Keratinocyte (primary cell): ENCODE data around the gene ACTN1. TPM values are rescaled to one million over a fixed set of nuclear protein-coding genes. Genes with fewer than 3 reads are reported as not detected.

ENCODE experiments used
- DNase-seq: peaks from one replicate; pipeline ENCODE4 v3.0.0-alpha.2; 2011; ENCODE audit warnings: low read depth, missing footprints, low spot score
- FAIRE-seq: peaks from 2 replicates; lab custom pipeline; 2011; peaks lifted over from hg19 to GRCh38; lab: Jason Lieb, UNC
- H2AFZ ChIP-seq: 2 replicates; pipeline ENCODE4 v1.6.0; 2012; ENCODE audit warnings: low read length, control low read depth, inconsistent platforms; ENCODE audit not compliant: control insufficient read depth
- H3K27ac ChIP-seq: 2 replicates; pipeline ENCODE4 v1.5.1; 2011; ENCODE audit warnings: low read length; ENCODE audit not compliant: control insufficient read depth, insufficient read depth
- H3K27me3 ChIP-seq: 3 replicates; pipeline ENCODE4 v1.6.0; 2011; ENCODE audit warnings: low read length; ENCODE audit not compliant: control insufficient read depth, insufficient read depth; ENCODE audit errors: extremely low read depth
- H3K36me3 ChIP-seq, 2 experiments: 2 replicates in 1 of 2; 3 replicates in 1 of 2; pipeline ENCODE4 v1.5.1; 2011; ENCODE audit warnings: low read length in 2 of 2, mild to moderate bottlenecking in 1 of 2; ENCODE audit not compliant: control insufficient read depth in 2 of 2, insufficient read depth in 2 of 2; ENCODE audit errors: extremely low read depth in 1 of 2
- H3K4me1 ChIP-seq: 3 replicates; pipeline ENCODE4 v1.5.1; 2011; ENCODE audit warnings: low read length; ENCODE audit not compliant: control insufficient read depth, insufficient read depth; ENCODE audit errors: extremely low read depth
- H3K4me2 ChIP-seq: 3 replicates; pipeline ENCODE4 v1.6.0; 2011; ENCODE audit warnings: low read depth, low read length; ENCODE audit not compliant: control insufficient read depth, insufficient read depth; ENCODE audit errors: extremely low read depth
- H3K4me3 ChIP-seq, 3 experiments: fragments of 200-600 bp in 1 of 3; sonication (generic) in 1 of 3; 2 replicates in 2 of 3; 3 replicates in 1 of 3; pipeline ENCODE4 v1.5.1; 2011 to 2016; ENCODE audit warnings: low read length in 3 of 3, mild to moderate bottlenecking in 3 of 3, control low read depth in 2 of 3, inconsistent platforms in 1 of 3, low read depth in 1 of 3, mixed read lengths in 1 of 3, mixed run types in 1 of 3, moderate library complexity in 1 of 3; ENCODE audit not compliant: control insufficient read depth in 2 of 3, insufficient read depth in 2 of 3; ENCODE audit errors: extremely low read depth in 1 of 3
- H3K79me2 ChIP-seq: 2 replicates; pipeline ENCODE4 v1.6.0; 2012; ENCODE audit warnings: low read length; ENCODE audit not compliant: control insufficient read depth, insufficient read depth
- H3K9ac ChIP-seq: 3 replicates; pipeline ENCODE4 v1.6.0; 2011; ENCODE audit warnings: low read length; ENCODE audit not compliant: control insufficient read depth, insufficient read depth; ENCODE audit errors: extremely low read depth
- H3K9me1 ChIP-seq: 3 replicates; pipeline ENCODE4 v1.6.0; 2011; ENCODE audit warnings: low read length; ENCODE audit not compliant: control insufficient read depth, insufficient read depth; ENCODE audit errors: extremely low read depth
- H3K9me3 ChIP-seq: 2 replicates; pipeline ENCODE4 v1.5.1; 2012; ENCODE audit warnings: low read depth, low read length; ENCODE audit not compliant: control insufficient read depth
- H4K20me1 ChIP-seq: 3 replicates; pipeline ENCODE4 v1.6.0; 2011; ENCODE audit warnings: low read length; ENCODE audit not compliant: control insufficient read depth, insufficient read depth; ENCODE audit errors: extremely low read depth
- CTCF ChIP-seq, 3 experiments: IDR thresholded peaks in 1 of 3; conservative IDR thresholded peaks in 1 of 3; optimal IDR thresholded peaks in 1 of 3; 2 replicates in 2 of 3; 3 replicates in 1 of 3; pipeline versions ENCODE3 to v1.5.1; 2011; ENCODE audit warnings: low read length in 3 of 3, mild to moderate bottlenecking in 3 of 3, moderate library complexity in 2 of 3, control low read depth in 1 of 3, inconsistent platforms in 1 of 3; ENCODE audit not compliant: insufficient read depth in 2 of 3; ENCODE audit errors: extremely low read depth in 1 of 3
- EZH2 ChIP-seq: IDR thresholded peaks from one replicate; pipeline ENCODE4 v1.6.1; 2012; ENCODE audit warnings: inconsistent platforms, mild to moderate bottlenecking, low read length, moderate library complexity
- dilution Hi-C: fragments of 300-500 bp; cut with MboI; formaldehyde crosslinking; loops from one replicate; pipeline ENCODE4 v1.7.0; 2020; ENCODE audit warnings: low sequenced_read_pairs; ENCODE audit not compliant: extremely low pct_ligation_motif_present
- polyA plus RNA-seq, 5 experiments: library from polyadenylated mRNA; depleted of rRNA in 3 of 5; stranded (reverse) in 3 of 5; stranded (forward) in 1 of 5; unstranded in 1 of 5; fragments of >200 nt; gene quantifications; 1 replicate in 1 of 5; 2 replicates in 3 of 5; 3 replicates in 1 of 5; pipeline versions ENCODE4 v1.2.1 to v1.2.3, GENCODE V29; 2011 to 2012; ENCODE audit warnings: missing spikeins in 2 of 5, low read depth in 1 of 5, low replicate concordance in 1 of 5

Gene ACTN1
- polyA plus RNA-seq, 1 donor (not counting 4 experiments of a cell fraction or from before 2014, with no cell fraction given): 558 TPM

GRCh38 chr14:68931063-68931462, 48.0 kb downstream of the ACTN1 start:
- H3K27ac ChIP-seq: no peak overlapping the region
- H3K27me3 ChIP-seq: no peaks in the 10 kb centered on the region
- no peak overlapping the region for H3K4me2 ChIP-seq
- H3K9ac ChIP-seq: no peak overlapping the region
- peaks cover 93% of the 10 kb centered on the region for H4K20me1 ChIP-seq
- dilution Hi-C loops: no loop called here
- peaks cover 32% of the 10 kb centered on the region for H3K4me1 ChIP-seq
- peaks cover 20% of the 10 kb centered on the region for H3K9me1 ChIP-seq
- peaks cover 100% of the 10 kb centered on the region for H3K79me2 ChIP-seq
- H2AFZ ChIP-seq: no peak overlapping the region
- FAIRE-seq (no peak), DNase-seq (no peak)
- no peaks in the 10 kb centered on the region for H3K9me3 ChIP-seq
- peaks cover 11 to 48% of the 10 kb centered on the region in 2 experiments for H3K36me3 ChIP-seq
- H3K4me3 ChIP-seq: no peak overlapping the region
- TF ChIP-seq EZH2: no peak

DNA sequence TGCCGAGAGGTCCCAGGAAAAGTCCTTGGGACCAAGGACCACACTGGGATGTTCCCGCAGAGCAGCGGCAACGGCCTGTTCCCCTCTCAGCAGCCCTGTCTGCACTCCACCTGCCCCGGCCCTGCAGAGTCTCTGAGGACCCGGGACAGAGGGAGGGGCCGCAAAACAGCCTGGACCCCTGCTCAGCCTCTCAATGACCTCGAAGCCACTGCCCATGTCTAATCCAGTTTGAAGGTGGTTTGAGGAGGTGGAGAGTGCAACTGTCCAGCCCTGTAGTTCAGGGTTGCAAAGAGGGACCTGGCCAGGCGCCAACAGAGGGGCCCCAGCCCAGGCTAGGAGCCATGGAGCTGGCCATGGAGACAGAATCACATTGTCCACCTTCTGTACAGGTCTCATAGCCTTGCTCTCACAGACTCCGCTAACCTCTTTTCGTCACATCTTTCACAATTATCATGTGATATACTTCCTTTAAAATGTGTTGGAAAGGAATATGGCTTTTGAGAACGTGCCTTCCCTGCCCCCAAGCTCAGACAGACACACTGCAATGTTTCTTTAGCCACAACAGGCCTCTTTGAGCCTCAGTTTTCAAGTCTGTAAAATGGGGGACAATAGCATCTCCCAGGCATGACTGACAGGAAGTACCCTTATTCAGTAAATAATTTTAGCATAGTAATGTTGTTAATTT, 49.3 kb downstream of the ACTN1 start:
- H4K20me1 ChIP-seq: peaks cover 92% of the 10 kb centered on the region
- dilution Hi-C loops: no loop called here
- no peak overlapping the region for H3K9ac ChIP-seq
- H3K36me3 ChIP-seq: peaks cover 16 to 61% of the 10 kb centered on the region in 2 experiments
- peaks cover 100% of the 10 kb centered on the region for H3K79me2 ChIP-seq
- no peak overlapping the region for H3K27ac ChIP-seq
- DNase-seq (no peak), FAIRE-seq (no peak)
- no peak overlapping the region for H2AFZ ChIP-seq
- H3K4me2 ChIP-seq: no peak overlapping the region
- peaks cover 22% of the 10 kb centered on the region for H3K4me1 ChIP-seq
- H3K4me3 ChIP-seq: no peak overlapping the region
- peaks cover 16% of the 10 kb centered on the region for H3K9me1 ChIP-seq
- no peaks in the 10 kb centered on the region for H3K27me3 ChIP-seq
- H3K9me3 ChIP-seq: no peaks in the 10 kb centered on the region
- TF ChIP-seq EZH2: no peak
- no peak for TF ChIP-seq CTCF (optimal IDR thresholded peaks at IDR 0.05 in 1 of 3, IDR thresholded peaks at IDR 0.05 in 1 of 3, conservative IDR thresholded peaks at IDR 0.05 in 1 of 3; ENCODE audit: extremely low read depth in 1 of 3, insufficient read depth in 2 of 3, low read length in 3 of 3)
